ENCODE measurements around the gene PDX1.

The PDX1 gene

GRCh38 chr13:27922883-27923612 is 3.2 kb downstream of the PDX1 start:
- DNase-seq, result no peak

GRCh38 chr13:27923794-27924528 is 4.2 kb downstream of the PDX1 start:
- DNase-seq, result no peak

- no peak for DNase-seq
These were observed 4.8 kb downstream of the PDX1 start for GRCh38 chr13:27924529-27925141.

- no peak for DNase-seq
These were observed 5.6 kb downstream of the PDX1 start for GRCh38 chr13:27925220-27925991.

GRCh38 chr13:27926644-27927434 is 7.0 kb downstream of the PDX1 start:
- no peak for DNase-seq

GRCh38 chr13:27927444-27928352 is 7.9 kb downstream of the PDX1 start:
- DNase-seq, result no peak

- DNase-seq, result no peak
These were observed 8.6 kb downstream of the PDX1 start for GRCh38 chr13:27928353-27928804.

GRCh38 chr13:27928805-27929753 is 9.3 kb downstream of the PDX1 start:
- no peak for DNase-seq

GRCh38 chr13:27929868-27930267 is 10.1 kb downstream of the PDX1 start:
- no peak for DNase-seq

GRCh38 chr13:27933118-27933517 is 13.3 kb downstream of the PDX1 start:
- no peak for DNase-seq

- no peak for DNase-seq
These were observed 14.0 kb downstream of the PDX1 start for GRCh38 chr13:27933580-27934328.

GRCh38 chr13:27942972-27943371 is 23.2 kb downstream of the PDX1 start:
- no peak for DNase-seq

GRCh38 chr13:27952876-27953675 is 33.3 kb downstream of the PDX1 start:
- DNase-seq, result no peak

- DNase-seq, result peak; percentile 54
These were observed 34.0 kb downstream of the PDX1 start for GRCh38 chr13:27953676-27954405.

- DNase-seq, result no peak
These were observed 34.6 kb downstream of the PDX1 start for GRCh38 chr13:27954406-27954851.

- DNase-seq, result no peak
These were observed 35.3 kb downstream of the PDX1 start for GRCh38 chr13:27955014-27955591.

Data from activated CD4-positive, alpha-beta T cell treated with anti-CD3 and anti-CD28 coated beads, Interleukin-2, amount 50 U/mL, for 1 hour (primary cell).